Measurements from ENCODE around the gene NCR2.

GRCh38 chr6:41342241-41342640, 6.8 kb downstream of the NCR2 start:
- TF ChIP-seq, protein P1, sequence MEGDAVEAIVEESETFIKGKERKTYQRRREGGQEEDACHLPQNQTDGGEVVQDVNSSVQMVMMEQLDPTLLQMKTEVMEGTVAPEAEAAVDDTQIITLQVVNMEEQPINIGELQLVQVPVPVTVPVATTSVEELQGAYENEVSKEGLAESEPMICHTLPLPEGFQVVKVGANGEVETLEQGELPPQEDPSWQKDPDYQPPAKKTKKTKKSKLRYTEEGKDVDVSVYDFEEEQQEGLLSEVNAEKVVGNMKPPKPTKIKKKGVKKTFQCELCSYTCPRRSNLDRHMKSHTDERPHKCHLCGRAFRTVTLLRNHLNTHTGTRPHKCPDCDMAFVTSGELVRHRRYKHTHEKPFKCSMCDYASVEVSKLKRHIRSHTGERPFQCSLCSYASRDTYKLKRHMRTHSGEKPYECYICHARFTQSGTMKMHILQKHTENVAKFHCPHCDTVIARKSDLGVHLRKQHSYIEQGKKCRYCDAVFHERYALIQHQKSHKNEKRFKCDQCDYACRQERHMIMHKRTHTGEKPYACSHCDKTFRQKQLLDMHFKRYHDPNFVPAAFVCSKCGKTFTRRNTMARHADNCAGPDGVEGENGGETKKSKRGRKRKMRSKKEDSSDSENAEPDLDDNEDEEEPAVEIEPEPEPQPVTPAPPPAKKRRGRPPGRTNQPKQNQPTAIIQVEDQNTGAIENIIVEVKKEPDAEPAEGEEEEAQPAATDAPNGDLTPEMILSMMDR (conservative IDR thresholded peaks at IDR 0.05), result no peak
- TF ChIP-seq EZH2 (IDR thresholded peaks at IDR 0.05; ENCODE audit: low read depth), result no peak

All from PC-9 (cell line).